ENCODE measurements around the gene GDF15.

GRCh38 chr19:18389726-18390064 is 3.7 kb downstream of the GDF15 start:
- TF ChIP-seq POLR2A (IDR thresholded peaks at IDR 0.05) (no peak), CTCF (IDR thresholded peaks at IDR 0.05) (no peak)

Data from esophagus squamous epithelium (tissue), 4 donors.